NCI-H446 treated with DMSO at 0.1 percent for 48 hours (cell line): ENCODE data around the gene TBC1D5.
"Not testable (repeated sequence)": the region's sequence is repeated elsewhere in the genome, so short reads cannot be mapped to it uniquely, and the experiment has no call there.

Source experiments
- DNase-seq: peaks from one replicate; lab custom pipeline; 2025; lab: John Stamatoyannopoulos, UW

Gene TBC1D5

DNA sequence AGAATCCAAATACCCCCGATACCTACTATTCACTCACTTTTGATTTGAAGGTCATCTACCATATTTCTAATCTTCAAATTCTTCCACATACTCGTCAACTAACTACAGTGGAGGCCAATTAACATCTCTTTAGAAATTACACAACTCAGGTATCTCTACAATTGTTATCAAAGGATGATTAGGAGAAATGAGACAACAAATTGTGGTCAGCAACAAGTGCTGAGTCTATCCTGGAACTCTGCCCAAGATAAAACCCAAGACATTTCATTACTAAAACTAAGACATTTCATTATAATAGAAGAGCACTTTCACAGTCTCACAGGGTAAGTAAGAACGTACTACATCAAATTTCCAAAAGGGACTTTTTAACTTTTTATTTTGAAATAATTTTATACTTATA lies 100.0 kb downstream of the TBC1D5 start:
- no peak for DNase-seq

DNA sequence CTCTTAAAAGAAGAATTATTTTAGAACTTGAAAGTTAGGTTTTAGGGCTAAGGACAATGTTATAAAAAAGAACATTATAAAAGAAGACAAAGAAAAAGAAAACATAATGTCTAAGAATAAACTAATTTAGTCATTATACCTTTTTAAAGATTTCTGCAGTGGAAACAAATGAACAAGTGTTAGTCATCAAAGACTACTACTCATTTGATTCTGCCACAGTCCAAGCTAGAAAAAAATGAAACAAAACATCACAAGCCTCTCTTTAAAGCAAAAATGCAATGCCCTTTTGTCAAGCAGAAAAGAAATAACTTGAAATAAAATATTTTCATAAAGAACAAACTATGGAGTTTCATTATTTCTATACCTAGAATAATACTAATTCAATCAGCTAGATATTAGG lies 102.0 kb downstream of the TBC1D5 start:
- no peak for DNase-seq

DNA sequence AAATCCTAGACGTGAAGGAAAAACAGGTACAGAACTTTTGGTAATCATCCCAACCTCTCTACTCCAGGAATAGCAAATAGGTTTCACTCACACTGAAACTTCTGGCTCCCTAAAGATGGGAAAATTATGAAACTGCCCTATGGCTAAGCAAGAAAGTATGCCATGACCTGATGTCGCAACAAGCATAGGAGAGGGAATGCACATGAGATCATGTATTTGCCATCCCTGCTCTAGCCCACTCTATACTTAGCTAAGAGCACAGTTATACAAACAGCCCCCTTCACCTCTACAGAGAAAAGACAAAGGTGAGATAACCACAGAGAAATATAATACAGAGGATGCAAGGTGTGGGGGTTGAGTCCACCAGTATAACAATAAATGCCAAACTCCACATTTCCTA lies 102.7 kb downstream of the TBC1D5 start:
- DNase-seq = no peak

DNA sequence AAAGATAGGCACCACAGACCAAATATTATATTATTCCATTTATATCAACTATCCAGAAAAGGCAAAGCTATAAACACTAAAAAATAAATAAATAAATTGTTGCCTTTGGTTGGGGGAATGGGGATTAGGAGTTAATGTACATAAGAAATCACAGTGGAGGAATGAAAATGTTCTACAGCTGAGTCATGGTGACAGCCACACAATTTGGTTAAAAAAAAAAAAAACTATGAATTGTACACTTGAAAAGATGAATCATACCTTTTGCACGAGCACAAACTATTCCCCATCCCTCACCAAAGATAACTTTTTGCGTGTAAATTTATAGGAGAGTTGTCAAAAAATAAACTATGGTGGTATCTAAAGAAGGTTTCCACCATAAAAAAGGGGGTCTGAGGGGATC lies 103.2 kb downstream of the TBC1D5 start:
- no peak for DNase-seq

DNA sequence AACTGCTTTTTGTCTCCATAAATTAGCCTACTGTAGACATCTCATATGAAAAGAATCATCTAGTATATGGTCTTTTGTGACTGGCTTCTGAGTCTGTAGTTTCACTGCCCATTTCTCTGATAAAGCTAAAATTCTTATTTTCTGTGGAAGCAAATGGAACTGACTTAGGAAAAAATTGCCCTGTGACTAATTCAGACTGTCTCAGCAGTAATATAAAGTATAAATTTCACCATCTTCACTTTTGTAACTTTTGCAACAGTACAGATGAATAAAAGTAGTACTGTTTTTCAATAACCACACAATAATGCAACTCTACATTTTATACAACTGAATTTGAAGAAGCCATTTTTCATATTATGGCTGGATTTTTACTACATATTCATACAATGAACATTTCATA lies 104.1 kb downstream of the TBC1D5 start:
- no peak for DNase-seq

DNA sequence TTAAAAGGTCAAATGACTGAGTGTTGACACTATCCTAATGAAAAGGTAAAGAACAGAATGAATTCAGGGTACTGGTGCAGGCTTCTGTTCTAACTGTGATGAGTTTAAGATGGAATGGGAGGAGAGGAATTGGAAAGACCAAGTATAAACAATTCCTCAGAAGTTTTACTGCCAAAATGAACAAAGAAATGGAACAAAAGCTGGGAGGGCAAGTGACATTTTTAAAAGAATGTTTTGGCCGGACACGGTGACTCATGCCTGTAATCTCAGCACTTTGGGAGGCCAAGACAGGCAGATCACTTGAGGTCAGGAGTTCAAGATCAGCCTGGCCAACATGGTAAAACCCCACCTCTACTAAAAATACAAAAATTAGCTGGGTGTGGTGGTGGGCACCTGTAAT lies 106.8 kb downstream of the TBC1D5 start:
- DNase-seq = not testable (repeated sequence)

DNA sequence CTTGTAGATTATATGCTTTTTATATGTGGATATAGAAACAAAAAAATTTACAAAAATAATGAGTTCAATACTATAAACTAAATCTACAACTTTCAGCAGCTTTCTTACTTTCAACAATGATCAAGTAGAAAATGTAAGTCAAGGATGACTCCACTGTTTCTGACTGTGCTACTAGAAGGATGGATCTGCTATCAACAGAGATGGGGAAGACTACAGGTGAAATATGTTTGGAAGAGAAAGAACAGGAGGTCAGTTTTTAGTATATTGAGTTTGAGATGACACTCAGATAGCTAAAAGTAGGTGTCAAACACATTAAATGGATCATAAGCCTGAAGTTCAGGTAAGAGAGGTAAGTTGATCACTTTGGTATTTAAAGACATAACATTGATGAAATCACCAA lies 107.5 kb downstream of the TBC1D5 start:
- no peak for DNase-seq

DNA sequence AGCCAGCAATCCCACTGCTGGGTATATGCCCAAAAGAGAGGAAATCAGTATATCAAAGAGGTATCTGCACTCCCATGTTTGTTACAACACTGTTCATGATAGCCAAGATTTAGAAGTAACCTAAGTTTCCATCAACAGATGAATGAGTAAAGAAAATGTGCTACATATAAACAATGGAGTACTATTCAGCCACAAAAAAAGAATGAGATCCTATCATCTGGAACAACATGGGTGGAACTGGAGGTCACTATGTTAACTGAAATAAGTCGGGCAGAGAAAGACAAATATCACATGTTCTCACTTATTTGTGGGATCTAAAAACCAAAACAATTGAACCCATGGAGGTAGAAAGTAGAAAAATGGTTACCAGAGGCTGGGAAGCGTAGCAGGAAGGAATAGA lies 108.2 kb downstream of the TBC1D5 start:
- no peak for DNase-seq

DNA sequence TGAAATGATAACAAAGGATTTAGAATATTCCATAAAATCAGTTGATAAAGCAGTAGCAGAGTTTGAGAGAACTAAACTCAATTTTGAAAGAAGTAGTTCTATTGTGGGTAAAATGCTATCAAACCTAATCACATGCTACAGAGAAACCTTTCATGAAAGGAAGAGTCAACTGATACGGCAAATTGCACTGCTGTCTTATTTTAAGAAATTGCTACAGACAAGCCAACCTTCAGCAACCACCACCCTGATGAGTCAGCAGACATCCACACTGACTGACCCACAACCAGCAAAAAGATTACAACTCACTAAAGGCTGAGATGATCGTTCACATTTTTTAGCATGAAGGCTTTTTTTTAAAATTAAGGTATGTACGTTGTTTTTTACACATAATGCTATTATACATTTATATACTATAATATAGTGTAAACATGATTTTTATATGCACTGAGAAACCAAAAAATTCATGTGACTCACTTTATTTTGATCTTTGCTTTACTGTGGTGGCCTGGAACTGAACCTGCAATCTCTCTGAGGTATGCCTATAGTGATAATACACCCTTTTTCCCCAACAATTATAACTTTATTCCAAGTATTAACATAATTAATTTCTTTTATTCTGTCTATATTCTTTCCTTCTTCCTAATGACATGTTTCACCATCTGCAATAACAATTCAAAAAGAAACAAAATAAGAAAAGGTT lies 109.9 kb downstream of the TBC1D5 start:
- DNase-seq = no peak

DNA sequence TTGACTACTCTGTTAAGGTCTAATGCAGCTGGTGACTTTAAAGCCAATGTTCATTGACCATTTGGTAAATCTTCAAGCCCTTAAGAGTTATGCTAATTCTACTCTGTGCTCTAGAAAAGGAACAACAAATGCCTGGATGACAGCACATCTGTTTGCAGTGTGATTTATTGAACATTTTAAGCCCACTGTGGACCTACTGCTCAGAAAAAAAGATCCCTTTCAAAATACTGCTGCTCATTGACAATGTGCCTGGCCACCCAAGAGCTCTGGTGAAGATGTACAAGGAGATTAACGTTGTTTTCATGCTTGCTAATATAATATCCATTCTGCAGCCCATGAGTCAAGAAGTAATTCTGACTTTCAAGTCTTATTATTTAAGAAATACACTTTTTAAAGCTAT lies 110.8 kb downstream of the TBC1D5 start:
- no peak for DNase-seq

DNA sequence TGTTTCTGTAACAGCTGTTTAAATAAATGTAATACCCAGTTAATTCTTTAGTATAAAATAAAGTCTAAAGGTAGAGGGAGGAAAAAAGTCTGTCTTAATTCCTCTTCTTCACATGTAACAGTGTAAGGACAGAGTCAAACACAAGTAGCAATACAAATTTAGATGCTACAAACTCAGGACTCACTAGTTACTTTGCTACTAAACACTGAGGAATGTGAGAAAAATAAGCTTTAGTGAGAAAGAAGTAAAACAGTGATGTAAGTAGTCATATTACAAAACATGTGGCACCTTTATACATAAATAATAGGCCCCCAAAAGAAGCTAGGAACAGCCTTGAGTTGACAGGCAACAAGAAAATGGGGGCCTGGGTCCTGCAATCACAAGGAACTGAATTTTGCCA lies 113.0 kb downstream of the TBC1D5 start:
- no peak for DNase-seq

DNA sequence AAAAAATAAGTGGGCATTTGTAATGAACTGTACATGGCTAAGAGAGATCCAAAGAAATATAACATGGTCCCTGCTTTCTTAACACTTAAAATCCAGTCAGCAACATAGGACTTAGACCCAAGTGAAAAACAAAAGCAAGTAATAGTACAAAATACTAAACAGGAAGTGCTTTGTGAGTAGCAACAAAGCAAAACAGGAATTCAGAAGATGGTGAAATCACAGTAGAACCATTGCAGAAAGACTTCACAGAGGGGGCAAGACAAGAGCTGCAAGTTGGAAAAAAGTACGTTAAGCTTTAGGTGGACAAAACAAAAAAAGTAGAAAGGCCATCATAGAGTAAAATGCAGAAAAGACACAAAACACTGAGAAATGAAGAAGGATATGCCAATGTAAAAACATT lies 116.0 kb downstream of the TBC1D5 start:
- DNase-seq = no peak

DNA sequence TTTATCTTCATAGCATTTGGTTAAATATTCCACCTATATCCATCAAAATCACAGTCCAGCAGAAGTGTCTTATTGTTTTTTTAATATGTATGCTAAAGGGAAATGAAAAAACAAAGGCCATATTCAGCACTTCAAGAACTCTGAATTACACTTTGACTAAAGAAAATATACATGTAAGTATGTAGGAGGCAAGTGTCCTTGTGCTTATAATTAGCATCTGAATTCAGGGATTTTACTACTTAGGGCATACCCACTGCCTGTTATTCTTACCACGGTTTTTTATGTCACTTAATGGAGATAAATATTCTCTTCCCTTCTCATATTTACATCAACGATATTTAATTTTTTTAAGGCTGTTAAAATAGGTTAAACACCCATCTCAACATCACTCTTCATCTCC lies 117.3 kb downstream of the TBC1D5 start:
- DNase-seq = no peak

DNA sequence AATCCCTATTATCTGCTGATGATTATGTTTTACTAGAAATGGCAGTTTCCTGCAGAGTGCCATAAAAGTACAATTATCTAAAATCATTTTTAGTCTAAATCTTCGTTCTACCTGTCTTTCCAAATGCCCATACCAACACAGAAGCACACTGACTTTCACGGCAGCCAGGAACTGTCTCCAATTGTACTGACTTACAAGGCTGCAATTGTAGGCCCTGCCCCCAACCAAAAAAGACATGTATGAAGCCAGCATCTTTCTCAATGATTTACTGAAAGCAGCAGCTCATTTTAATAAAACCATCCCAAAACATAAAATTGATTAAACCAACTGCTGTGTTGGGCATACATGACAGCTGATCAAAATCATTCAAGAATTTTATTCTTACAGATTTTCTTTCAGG lies 119.0 kb downstream of the TBC1D5 start:
- no peak for DNase-seq

DNA sequence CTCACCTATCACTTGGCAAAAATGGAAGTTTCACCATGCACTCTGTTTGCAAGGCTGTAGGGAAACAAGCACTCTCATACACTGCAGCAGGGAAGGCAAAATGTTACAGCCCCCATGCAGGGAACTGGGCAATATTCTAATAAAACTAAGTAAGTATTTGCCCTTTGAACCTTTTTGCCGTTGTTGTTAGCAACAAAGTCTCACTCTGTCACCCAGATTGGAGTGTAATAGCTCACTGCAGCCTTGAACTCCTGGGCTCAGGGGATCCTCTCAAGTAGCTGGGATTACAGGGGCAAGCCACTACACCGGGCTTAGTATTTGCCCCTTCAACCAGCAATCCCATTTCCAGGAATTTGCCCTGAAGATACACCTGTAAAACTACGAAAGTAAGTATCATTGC lies 122.5 kb downstream of the TBC1D5 start:
- DNase-seq = no peak

DNA sequence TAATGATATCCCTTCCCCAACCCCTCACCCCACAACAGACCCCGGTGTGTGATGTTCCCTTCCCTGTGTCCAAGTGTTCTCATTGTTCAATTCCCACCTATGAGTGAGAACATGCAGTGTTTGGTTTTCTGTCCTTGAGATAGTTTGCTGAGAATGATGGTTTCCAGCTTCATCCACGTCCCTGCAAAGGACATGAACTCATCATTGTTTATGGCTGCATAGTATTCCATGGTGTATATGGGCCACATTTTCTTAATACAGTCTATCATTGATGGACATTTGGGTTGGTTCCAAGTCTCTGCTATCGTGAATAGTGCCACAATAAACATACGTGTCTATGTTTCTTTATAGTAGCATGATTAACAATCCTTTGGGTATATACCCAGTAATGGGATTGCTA lies 129.4 kb downstream of the TBC1D5 start:
- DNase-seq = not testable (repeated sequence)

DNA sequence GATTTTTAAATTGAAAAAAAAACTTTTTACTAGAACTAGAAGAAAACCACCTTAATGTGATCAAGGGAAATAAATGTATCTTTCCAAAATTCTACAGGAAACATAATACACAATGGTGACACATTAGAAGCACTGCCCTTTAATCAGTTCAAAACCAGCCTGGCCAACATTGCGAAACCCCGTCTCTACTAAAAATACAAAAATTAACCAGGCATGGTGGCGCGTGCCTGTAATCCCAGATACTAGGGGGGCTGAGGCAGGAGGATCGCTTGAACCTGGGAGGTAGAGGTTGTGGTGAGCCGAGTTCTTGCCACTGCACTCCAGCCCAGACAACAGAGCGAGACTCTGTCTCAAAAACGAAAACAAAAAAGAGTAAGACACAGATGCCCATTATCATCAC lies 134.5 kb downstream of the TBC1D5 start:
- DNase-seq = no peak

DNA sequence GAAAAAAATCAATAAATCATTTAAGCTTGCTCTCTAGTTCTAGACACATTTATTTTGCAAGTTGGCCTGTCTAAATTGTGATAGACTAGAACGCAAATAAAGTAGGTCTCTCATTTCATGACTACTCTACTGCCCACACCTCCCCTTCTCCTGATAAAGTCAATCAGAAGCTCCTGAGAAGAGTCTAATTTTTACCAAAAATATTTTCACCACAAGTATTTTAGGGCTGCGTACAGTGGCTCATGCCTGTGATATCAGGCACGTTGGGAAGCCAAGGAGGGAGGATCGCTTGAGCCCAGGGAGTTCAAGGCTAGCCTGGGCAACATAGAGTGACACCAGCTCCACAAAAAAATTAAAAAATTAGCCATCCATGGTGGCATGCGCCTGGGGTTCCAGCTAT lies 136.5 kb downstream of the TBC1D5 start:
- DNase-seq = no peak

DNA sequence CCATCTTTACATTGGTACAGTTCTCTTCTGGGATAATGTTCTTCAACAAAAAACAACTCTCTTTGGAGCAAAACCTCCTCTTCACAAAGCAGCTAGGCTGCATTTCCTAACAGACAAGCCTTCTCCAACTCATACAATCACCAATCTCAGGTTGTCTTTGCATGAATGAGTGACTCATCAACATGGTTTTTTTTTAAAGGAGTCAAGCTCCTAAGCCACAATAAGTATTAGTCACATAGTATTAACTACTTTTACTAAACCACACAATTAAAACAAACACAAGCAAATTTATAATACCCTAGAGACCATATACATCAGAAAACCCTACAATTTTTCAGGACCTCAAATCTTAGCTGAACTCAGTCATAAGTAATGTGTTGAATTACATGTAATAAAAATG lies 137.4 kb downstream of the TBC1D5 start:
- DNase-seq = no peak

DNA sequence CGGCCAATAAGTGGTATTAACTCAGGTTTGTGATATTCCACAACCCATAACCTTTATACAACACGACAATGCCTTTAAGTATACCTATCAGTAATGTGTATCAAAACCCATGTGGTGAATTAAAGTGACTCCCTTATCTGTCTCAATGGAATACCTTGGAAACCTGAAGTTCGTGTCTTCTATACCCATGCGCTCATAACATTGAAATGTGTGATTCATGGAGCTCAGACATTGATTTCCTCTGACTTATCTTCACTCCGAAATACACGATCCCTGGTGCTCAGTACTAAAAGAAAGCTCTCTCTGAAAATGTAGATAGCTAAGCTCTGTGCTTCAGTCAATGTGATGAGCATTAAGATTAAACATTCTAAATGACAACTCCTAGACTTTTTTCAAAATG lies 140.3 kb downstream of the TBC1D5 start:
- no peak for DNase-seq

DNA sequence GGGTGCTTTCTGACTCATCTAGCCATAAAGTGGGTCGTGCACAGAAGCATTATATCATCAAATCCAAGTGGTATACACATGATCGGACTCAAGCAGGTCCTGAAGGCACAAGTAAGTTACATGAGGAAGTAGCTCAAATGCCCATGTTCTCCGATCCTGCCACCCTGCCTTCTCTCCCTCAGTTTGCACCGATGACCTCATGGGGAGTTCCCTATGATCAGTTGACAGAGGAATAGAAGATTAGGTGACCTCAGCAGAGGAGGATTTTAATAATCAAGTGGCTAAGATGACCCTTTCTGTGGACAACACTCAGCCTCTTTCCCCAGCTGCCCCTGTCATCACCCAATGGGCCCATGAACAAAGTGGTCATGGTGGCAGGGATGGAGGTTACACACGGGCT lies 149.5 kb downstream of the TBC1D5 start:
- DNase-seq = no peak

DNA sequence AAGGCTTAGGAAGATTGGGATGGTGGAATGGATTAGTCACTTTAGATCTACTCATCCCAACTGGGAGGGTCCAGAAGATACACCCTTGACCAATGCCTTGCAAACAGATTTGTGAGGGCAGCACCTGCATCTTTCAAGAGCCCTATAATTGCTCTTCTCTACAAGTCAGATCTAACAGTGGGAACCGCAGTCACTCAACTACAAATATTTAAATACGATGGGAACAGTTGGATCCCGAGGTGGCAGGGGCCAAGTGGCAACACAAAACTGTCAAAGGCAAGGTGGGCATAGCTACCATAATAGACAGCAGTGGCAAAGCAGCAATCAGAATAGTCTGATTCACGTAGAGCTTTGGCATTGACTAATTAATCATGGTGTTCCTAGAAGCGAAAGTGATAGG lies 152.0 kb downstream of the TBC1D5 start:
- DNase-seq = no peak

DNA sequence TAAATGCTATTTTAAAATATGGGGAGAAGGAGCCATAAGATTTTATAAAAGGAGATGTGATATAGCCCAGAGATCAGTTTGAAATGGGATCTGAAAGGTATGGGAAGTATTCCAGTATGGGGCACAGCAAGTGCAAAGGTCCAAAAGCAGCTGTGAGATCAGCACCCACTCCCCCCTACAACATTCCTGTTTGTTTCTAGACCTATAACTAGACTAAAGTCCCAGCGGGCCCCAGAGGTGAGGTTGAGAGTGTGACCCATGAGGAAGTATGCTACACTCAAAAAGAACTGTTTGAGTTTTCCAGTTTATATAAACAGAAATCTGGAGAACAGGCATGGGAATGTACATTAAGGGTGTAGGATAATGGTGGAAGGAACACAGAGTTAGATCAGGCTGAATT lies 152.5 kb downstream of the TBC1D5 start:
- DNase-seq = no peak

DNA sequence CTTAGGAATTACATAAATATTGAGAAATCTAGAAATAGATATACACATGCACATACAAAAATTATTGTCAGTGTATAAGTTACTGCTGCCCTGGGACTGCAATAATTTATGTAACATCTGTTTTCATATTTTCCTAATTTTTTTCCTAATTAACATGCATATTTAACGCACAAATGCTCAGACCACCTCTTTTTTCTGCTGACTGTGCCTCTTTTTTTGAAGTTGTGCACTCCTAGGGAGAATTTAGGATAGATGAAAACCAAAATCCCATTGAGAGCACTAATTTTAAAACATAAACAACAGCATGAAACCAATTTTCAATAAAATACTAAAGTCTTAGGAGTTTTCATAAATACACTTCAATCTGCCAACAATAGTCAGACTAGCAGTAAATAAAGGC lies 154.0 kb downstream of the TBC1D5 start:
- no peak for DNase-seq
